Endodermal cell (in vitro differentiated cells): ENCODE data around the gene ARMH1. TPM values are rescaled to one million over a fixed set of nuclear protein-coding genes. Genes with fewer than 3 reads are reported as not detected.

Experiments used
- DNase-seq: peaks from one replicate; pipeline ENCODE4 v3.0.0-alpha.2; 2017
- H3K27ac ChIP-seq: 2 replicates; pipeline ENCODE4 v1.5.1; 2013; ENCODE audit warnings: mild to moderate bottlenecking, low read depth, low read length, moderate library complexity
- H3K27me3 ChIP-seq: 2 replicates; pipeline ENCODE4 v1.6.1; 2013; ENCODE audit warnings: mild to moderate bottlenecking, low read length, moderate library complexity; ENCODE audit not compliant: insufficient read depth, control insufficient read depth, poor library complexity, severe bottlenecking
- H3K36me3 ChIP-seq: 2 replicates; pipeline ENCODE4 v1.7.0; 2013; ENCODE audit warnings: mild to moderate bottlenecking, low read length, moderate library complexity; ENCODE audit not compliant: control insufficient read depth, insufficient read depth
- H3K4me1 ChIP-seq: one replicate; pipeline ENCODE4 v1.7.0; 2013; ENCODE audit warnings: low read length; ENCODE audit not compliant: control insufficient read depth, insufficient read depth
- H3K4me3 ChIP-seq: 2 replicates; pipeline ENCODE4 v1.5.1; 2013; ENCODE audit warnings: mild to moderate bottlenecking, low read length, moderate library complexity
- H3K9ac ChIP-seq: 2 replicates; pipeline ENCODE4 v1.6.1; 2013; ENCODE audit warnings: mild to moderate bottlenecking, low read length, moderate library complexity; ENCODE audit not compliant: poor library complexity, severe bottlenecking; ENCODE audit errors: extremely low read depth
- H3K9me3 ChIP-seq: 2 replicates; pipeline ENCODE4 v1.6.1; 2013; ENCODE audit warnings: mild to moderate bottlenecking, low read length, moderate library complexity; ENCODE audit not compliant: control insufficient read depth
- H3K27ac Mint-ChIP-seq: 2 replicates; pipeline ENCODE4 v1.8.0; 2020; ENCODE audit warnings: mixed read lengths
- H3K27me3 Mint-ChIP-seq: 2 replicates; pipeline ENCODE4 v1.8.0; 2021; ENCODE audit warnings: mild to moderate bottlenecking, mixed read lengths; ENCODE audit not compliant: insufficient read depth
- H3K36me3 Mint-ChIP-seq: 2 replicates; pipeline ENCODE4 v1.8.0; 2020; ENCODE audit warnings: low read depth, mixed read lengths
- H3K4me1 Mint-ChIP-seq: 2 replicates; pipeline ENCODE4 v1.8.0; 2020; ENCODE audit warnings: mixed read lengths
- H3K4me3 Mint-ChIP-seq: 2 replicates; pipeline ENCODE4 v1.8.0; 2020; ENCODE audit warnings: mild to moderate bottlenecking, moderate library complexity, mixed read lengths
- H3K9me3 Mint-ChIP-seq: 2 replicates; pipeline ENCODE4 v1.8.0; 2020; ENCODE audit warnings: mild to moderate bottlenecking, mixed read lengths
- WGBS, 2 experiments: methylation state at CpG; one replicate each; pipeline versions ENCODE4 v1.1.5 to v1.1.7; 2013; ENCODE audit warnings: missing lambda C conversion rate in 2 of 2, mixed read lengths in 1 of 2; ENCODE audit not compliant: insufficient coverage in 1 of 2, insufficient read length in 1 of 2; 5-methylcytosine and 5-hydroxymethylcytosine counted together
- total RNA-seq, 2 donors: library from RNA; stranded (reverse); fragmentation: NEBNext Ultra II Directional in 1 of 2; extraction: Animal tissue kit (Norgen Biotek cat#: 25700) in 1 of 2; gene quantifications; 2 replicates in 1 of 2; 3 replicates in 1 of 2; pipeline ENCODE4 v1.2.1, GENCODE V29; 2021
- TF ChIP-seq, protein P1 (sequence below): fragments of 200-600 bp; sonication (generic); conservative IDR thresholded peaks from 2 replicates; pipeline ENCODE4 v1.5.0; 2021; ENCODE audit warnings: antibody characterized with exemption, mild to moderate bottlenecking

Gene ARMH1
- total RNA-seq, 2 donors from 2014 or later: 3.9 to 6.3 TPM

DNA sequence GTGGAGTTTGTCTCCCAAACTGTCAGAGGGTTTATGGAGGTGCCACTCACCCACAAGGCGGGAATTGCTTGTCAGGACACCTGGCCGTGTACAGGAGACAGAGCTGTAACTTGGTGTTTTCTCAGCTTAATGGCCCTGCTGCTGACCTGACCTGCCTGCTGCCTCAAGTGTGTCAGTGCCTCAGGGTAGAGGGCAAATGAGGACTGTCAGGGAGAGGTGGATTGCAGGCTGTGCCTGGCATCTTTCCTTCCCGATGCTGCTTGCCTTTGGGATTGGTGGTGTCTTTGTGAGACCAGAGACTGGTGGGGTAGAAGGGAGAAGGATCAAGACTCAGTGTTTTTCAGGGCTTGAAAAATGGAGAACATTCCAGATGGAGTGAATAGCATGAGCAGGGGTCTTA is 31.6 kb upstream of the ARMH1 start:
- 88 to 100% methylated on average over 2 to 3 of the region's 3 CpGs for WGBS, 2 experiments
- no peaks in the 10 kb centered on the region for H3K9me3 ChIP-seq
- Mint-ChIP-seq H3K9me3 (no peaks in the 10 kb centered on the region), H3K27me3 (no peaks in the 10 kb centered on the region), H3K36me3 (peaks cover 67% of the 10 kb centered on the region), H3K27ac (no peak overlapping the region), H3K4me3 (no peak overlapping the region), H3K4me1 (no peaks in the 10 kb centered on the region)
- H3K27ac ChIP-seq: no peak overlapping the region
- no peaks in the 10 kb centered on the region for H3K27me3 ChIP-seq
- TF ChIP-seq, protein P1, sequence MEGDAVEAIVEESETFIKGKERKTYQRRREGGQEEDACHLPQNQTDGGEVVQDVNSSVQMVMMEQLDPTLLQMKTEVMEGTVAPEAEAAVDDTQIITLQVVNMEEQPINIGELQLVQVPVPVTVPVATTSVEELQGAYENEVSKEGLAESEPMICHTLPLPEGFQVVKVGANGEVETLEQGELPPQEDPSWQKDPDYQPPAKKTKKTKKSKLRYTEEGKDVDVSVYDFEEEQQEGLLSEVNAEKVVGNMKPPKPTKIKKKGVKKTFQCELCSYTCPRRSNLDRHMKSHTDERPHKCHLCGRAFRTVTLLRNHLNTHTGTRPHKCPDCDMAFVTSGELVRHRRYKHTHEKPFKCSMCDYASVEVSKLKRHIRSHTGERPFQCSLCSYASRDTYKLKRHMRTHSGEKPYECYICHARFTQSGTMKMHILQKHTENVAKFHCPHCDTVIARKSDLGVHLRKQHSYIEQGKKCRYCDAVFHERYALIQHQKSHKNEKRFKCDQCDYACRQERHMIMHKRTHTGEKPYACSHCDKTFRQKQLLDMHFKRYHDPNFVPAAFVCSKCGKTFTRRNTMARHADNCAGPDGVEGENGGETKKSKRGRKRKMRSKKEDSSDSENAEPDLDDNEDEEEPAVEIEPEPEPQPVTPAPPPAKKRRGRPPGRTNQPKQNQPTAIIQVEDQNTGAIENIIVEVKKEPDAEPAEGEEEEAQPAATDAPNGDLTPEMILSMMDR: no peak
- H3K4me3 ChIP-seq: no peak overlapping the region
- H3K9ac ChIP-seq: no peak overlapping the region
- peaks cover 76% of the 10 kb centered on the region for H3K36me3 ChIP-seq
- DNase-seq: no peak
- H3K4me1 ChIP-seq: no peaks in the 10 kb centered on the region

DNA sequence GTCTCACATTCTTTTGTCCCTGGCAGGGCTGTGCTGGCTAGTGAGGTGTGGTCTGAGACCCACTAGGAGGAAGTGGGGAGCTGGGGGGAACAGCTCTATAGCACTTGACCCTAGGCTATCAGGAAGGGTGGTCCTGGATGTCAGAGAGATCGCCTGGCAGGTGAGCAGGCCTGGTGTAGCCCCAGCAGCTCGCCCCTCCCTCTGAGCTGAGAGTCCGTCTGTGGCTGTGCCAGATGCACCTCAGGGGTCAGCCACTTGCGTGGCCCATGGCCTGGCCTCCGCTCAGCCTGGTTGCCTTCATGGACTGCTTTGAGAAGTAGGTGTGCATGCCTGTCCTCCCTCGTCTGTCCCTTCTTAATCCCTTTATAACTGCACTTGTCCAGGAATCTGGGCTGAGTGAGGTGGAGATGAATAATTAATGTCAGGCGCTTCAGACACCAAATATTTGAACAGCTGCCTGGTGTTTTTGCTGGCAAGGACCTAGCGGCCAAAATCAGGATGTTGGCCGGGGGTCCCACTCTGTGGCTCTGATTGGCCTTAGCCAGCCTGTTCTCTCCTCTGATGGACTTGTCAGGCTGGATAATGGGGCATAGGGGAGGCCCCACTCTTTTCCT is 30.7 kb upstream of the ARMH1 start:
- no peaks in the 10 kb centered on the region for H3K27me3 Mint-ChIP-seq
- peaks cover 66% of the 10 kb centered on the region for H3K36me3 Mint-ChIP-seq
- H3K27ac ChIP-seq: no peak overlapping the region
- no peaks in the 10 kb centered on the region for H3K4me1 ChIP-seq
- no peaks in the 10 kb centered on the region for H3K9me3 ChIP-seq
- no peak overlapping the region for H3K4me3 Mint-ChIP-seq
- H3K27me3 ChIP-seq: no peaks in the 10 kb centered on the region
- TF ChIP-seq, protein P1: no peak
- peaks cover 74% of the 10 kb centered on the region for H3K36me3 ChIP-seq
- WGBS, 2 experiments: 90 to 94% methylated on average over 5 to 9 of the region's 9 CpGs
- H3K9ac ChIP-seq: no peak overlapping the region
- H3K4me3 ChIP-seq: no peak overlapping the region
- peaks cover 1% of the 10 kb centered on the region for H3K4me1 Mint-ChIP-seq
- H3K27ac Mint-ChIP-seq: no peak overlapping the region
- no peaks in the 10 kb centered on the region for H3K9me3 Mint-ChIP-seq
- DNase-seq: no peak

DNA sequence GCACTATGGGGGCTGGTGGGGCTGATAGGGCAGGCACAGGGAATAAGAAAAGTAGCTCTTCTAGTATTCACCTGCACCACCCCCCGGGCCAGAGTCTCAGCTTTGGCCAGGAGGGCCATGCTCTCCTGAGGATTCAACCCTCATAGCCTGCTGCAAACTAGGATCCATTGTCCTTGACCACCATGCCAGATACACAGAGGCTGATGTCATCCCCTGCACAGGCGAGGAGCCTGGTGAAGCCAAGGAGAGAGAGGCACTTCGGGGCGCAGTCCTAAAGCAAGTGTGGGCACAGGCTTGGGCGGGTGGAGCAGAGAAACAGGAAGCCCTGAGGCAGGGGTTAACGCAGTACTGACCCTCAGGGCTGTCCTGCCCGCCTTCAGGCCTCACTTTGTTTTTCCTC is 29.7 kb upstream of the ARMH1 start:
- H3K27me3 Mint-ChIP-seq: no peaks in the 10 kb centered on the region
- no peak for DNase-seq

More for the DNA sequence above, 29.7 kb upstream of the ARMH1 start:
- H3K36me3 Mint-ChIP-seq: peaks cover 68% of the 10 kb centered on the region
- no peak overlapping the region for H3K4me3 Mint-ChIP-seq
- no peak overlapping the region for H3K27ac Mint-ChIP-seq
- H3K4me3 ChIP-seq: no peak overlapping the region
- H3K9ac ChIP-seq: no peak overlapping the region
- H3K4me1 ChIP-seq: peaks cover 3% of the 10 kb centered on the region
- H3K9me3 Mint-ChIP-seq: no peaks in the 10 kb centered on the region
- no peaks in the 10 kb centered on the region for H3K27me3 ChIP-seq
- peaks cover 76% of the 10 kb centered on the region for H3K36me3 ChIP-seq
- H3K9me3 ChIP-seq: no peaks in the 10 kb centered on the region
- peaks cover 9% of the 10 kb centered on the region for H3K4me1 Mint-ChIP-seq
- H3K27ac ChIP-seq: no peak overlapping the region
- WGBS, 2 experiments: 94 to 100% methylated on average over 1 to 7 of the region's 7 CpGs
- TF ChIP-seq, protein P1: no peak
